ENCODE measurements around the gene FLAD1.

- TF ChIP-seq EZH2 (IDR thresholded peaks at IDR 0.05) (no peak), MAX (IDR thresholded peaks at IDR 0.05) (no peak), EGR1 (IDR thresholded peaks at IDR 0.05; ENCODE audit: low read depth) (no peak), CTCF (IDR thresholded peaks at IDR 0.05 in 2 of 3, conservative IDR thresholded peaks at IDR 0.05 in 1 of 3; ENCODE audit: borderline replicate concordance in 1 of 3, insufficient read depth in 1 of 3, low read depth in 2 of 3, low read length in 2 of 3) (no peak), SP1 (IDR thresholded peaks at IDR 0.05; ENCODE audit: low read depth) (no peak), EZH2phosphoT487 (IDR thresholded peaks at IDR 0.05; ENCODE audit: borderline replicate concordance) (no peak), POLR2A (IDR thresholded peaks at IDR 0.05; ENCODE audit: borderline replicate concordance, extremely low read depth, insufficient read depth, insufficient read length) (no peak), JUND (IDR thresholded peaks at IDR 0.05) (no peak), POLR2AphosphoS5 (IDR thresholded peaks at IDR 0.05; ENCODE audit: low read depth, low read length) (no peak), ZFX (IDR thresholded peaks at IDR 0.05) (no peak), ZNF274 (IDR thresholded peaks at IDR 0.05; ENCODE audit: low read depth, low read length) (no peak), REST (IDR thresholded peaks at IDR 0.05; ENCODE audit: low read depth) (no peak), TCF7L2 (IDR thresholded peaks at IDR 0.05; ENCODE audit: borderline replicate concordance, extremely low read depth, insufficient read depth, insufficient read length) (no peak), SIN3A (IDR thresholded peaks at IDR 0.05; ENCODE audit: low read depth) (no peak)
Measured at GRCh38 chr1:154989195-154989860, 6.2 kb downstream of the FLAD1 start.

Measured in HCT116 (cell line).